Activated CD4-positive, alpha-beta T cell treated with anti-CD3 and anti-CD28 coated beads, Interleukin-2, amount 10 ng/mL, durations not matched to agents 24 days and 14 days (primary cell): ENCODE results near the gene PTGIR. TPM values are rescaled to one million over a fixed set of nuclear protein-coding genes. Genes with fewer than 3 reads are reported as not detected.

ENCODE experiments used
- DNase-seq: peaks from one replicate; pipeline ENCODE4 v3.0.0; 2022
- H3K27ac Mint-ChIP-seq: one replicate; pipeline ENCODE4 v1.8.0; 2022; ENCODE audit warnings: mild to moderate bottlenecking, mixed read lengths
- H3K27me3 Mint-ChIP-seq: one replicate; pipeline ENCODE4 v1.8.0; 2022; ENCODE audit warnings: mixed read lengths
- H3K36me3 Mint-ChIP-seq: one replicate; pipeline ENCODE4 v1.8.0; 2022; ENCODE audit warnings: low read depth, mild to moderate bottlenecking, mixed read lengths
- H3K4me1 Mint-ChIP-seq: one replicate; pipeline ENCODE4 v1.8.0; 2021; ENCODE audit warnings: mixed read lengths
- H3K4me3 Mint-ChIP-seq: one replicate; pipeline ENCODE4 v1.8.0; 2022; ENCODE audit warnings: mild to moderate bottlenecking, moderate library complexity, mixed read lengths
- H3K9me3 Mint-ChIP-seq: one replicate; pipeline ENCODE4 v1.8.0; 2021; ENCODE audit warnings: mixed read lengths
- intact Hi-C: fragments of 100-400 bp; cut with micrococcal nuclease; formaldehyde crosslinking; loops from one replicate; pipeline ENCODE4 v1.15.1; 2023
- total RNA-seq: library from RNA; stranded (reverse); gene quantifications from 2 replicates; pipeline ENCODE4 v1.2.3, GENCODE V29; 2022

Gene PTGIR
- total RNA-seq, 1 donor from 2014 or later = 194 TPM

DNA sequence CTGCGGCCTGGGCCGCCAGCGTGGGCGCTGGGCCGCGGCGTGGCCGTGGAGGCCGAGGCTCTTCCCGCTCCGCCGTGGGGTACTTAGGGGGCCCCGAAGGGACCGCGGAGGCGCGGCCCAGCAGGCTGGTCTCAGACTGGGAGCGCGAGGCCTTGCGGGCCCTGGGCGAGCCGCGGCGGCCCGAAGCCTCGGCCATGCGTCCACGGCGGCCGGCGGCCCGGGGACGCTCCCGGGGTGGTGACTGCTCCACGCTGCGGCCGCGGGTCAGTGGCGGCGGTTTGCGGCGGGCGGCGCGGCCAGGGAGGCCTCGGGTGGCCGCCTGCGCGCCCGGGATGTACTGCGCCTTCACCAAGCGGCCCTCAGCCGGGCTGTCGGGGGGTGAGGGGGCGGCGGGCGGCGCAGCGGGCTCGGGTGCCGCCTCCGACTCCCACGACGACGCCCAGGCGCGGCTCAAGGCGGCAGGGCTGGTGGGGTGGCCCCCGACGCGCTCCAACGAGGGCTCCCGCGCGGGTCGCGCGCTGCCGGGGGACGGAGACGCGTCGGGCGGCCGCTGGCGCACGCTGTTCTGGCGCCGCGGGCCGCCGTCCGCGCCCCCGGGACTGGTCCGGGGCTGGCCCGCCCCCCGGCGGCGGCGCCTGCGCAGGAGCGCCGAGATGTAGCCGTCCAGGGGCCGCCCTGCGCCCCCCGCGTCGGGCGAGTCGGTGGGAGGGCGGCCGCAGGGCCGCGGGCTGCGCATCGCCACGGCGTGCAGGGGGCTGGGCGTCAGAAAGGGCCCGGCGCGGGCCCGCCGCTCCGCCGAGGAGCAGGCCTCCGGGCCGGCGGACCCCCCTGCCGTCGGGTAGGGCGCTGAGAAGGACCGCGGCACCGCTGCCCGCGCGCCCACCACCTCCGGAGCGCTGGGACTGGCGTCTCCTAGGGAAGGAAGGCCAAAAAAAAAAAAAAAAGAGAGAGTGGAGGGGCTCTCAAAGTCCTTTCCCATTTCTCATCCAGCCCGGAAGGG, 24.4 kb upstream of the PTGIR start:
- peaks cover 9% of the 10 kb centered on the region for H3K4me1 Mint-ChIP-seq
- peaks cover 57% of the 10 kb centered on the region for H3K27me3 Mint-ChIP-seq
- peaks cover 6% of the 10 kb centered on the region for H3K9me3 Mint-ChIP-seq
- H3K4me3 Mint-ChIP-seq = no peak overlapping the region
- intact Hi-C loops = no loop called here
- H3K27ac Mint-ChIP-seq = no peak overlapping the region
- peaks cover 11% of the 10 kb centered on the region for H3K36me3 Mint-ChIP-seq
- DNase-seq = no peak

DNA sequence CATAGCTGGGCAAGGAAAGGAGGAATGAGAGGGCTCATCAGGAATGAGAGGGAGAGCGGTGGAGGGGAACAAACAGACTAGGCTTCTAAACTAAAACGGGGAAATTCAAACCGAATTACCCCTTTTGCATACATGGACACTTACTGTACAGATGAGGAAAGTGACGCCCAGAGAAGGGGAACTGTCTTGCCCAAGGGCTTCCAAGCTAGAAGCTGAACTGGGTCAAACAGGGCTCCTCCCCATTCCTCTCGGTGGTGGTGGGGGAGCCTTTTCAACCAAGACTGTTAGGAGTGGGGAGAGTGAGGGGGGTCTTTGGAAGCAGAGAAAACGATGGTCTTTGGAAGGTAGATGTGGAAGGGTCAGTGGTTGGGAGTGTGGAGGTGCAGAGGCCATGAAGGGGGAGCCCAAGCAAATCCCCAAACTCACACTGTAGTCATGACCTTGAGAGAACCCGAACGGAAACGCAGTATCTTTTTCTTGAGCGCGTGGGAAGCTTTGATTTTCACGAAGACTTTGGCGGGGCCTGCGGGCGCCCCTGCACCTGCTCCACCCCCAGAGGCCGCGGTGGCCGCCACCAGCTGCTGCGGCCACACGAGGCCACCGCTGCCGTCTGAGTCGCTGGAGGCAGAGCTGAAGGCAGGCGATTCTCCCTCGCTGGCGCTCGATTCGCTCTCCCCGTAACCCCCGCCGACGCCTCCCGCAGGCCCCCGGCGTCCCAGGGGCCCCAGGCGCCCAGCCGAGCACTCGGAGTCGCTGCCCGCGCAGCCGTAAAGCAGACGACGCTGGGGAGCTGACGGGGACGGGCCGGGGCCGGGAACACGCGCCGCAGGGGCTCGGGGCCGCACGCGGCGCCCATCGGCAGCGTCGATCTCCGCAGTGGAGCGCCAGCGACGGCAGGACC, 23.4 kb upstream of the PTGIR start:
- Mint-ChIP-seq H3K27me3 (peaks cover 53% of the 10 kb centered on the region), H3K9me3 (peaks cover 6% of the 10 kb centered on the region), H3K36me3 (peaks cover 11% of the 10 kb centered on the region), H3K27ac (peak overlapping the region; percentile 7), H3K4me3 (peak overlapping the region; percentile 29), H3K4me1 (peaks cover 6% of the 10 kb centered on the region)
- intact Hi-C loops = no loop called here
- no peak for DNase-seq

DNA sequence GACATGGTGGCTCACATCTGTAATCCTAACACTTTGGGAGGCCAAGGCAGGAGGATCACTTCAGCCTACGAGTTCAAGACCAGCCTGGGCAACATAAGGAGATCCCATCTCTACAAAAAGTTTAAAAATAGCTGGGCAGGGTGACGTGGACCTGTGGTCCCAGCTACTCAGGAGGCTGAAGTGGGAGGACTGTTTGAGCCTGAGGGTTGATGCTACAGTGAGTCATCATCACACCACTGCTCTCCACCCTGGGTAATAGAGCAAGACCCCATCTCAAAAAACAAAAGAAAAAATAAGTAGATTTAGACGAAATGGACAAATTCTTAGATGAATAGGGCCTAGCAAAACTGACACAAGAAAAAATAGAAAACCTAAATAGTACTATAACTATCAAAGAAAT, 21.5 kb upstream of the PTGIR start:
- Mint-ChIP-seq H3K27ac (no peak overlapping the region), H3K4me1 (peaks cover 6% of the 10 kb centered on the region), H3K4me3 (no peak overlapping the region), H3K36me3 (peaks cover 11% of the 10 kb centered on the region), H3K27me3 (peaks cover 54% of the 10 kb centered on the region), H3K9me3 (peaks cover 6% of the 10 kb centered on the region)
- DNase-seq = no peak
- intact Hi-C loops = no loop called here

DNA sequence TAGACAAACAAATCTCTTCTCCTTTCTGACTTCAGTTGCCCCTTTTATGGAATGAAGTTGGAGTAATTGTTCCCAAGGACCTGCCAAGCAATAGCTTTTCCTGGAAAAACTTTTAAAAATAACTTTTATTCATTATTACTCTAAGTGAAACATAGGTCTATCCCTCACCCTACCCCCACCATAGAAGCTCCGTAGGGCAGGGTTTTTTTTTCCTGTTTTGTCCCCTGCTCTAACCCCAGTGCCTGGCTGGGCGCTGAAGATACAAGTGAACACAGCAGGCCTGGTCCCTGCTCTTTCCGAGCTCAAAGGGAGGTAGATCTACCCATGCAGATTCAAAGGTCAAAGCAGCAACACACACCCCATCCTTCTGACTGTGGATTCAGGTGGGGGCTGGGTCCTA, 19.8 kb upstream of the PTGIR start:
- intact Hi-C loops = no loop called here
- H3K27me3 Mint-ChIP-seq = peaks cover 45% of the 10 kb centered on the region
- H3K27ac Mint-ChIP-seq = no peak overlapping the region
- H3K9me3 Mint-ChIP-seq = peaks cover 6% of the 10 kb centered on the region
- peaks cover 9% of the 10 kb centered on the region for H3K36me3 Mint-ChIP-seq
- H3K4me3 Mint-ChIP-seq = no peak overlapping the region
- peaks cover 8% of the 10 kb centered on the region for H3K4me1 Mint-ChIP-seq
- no peak for DNase-seq

DNA sequence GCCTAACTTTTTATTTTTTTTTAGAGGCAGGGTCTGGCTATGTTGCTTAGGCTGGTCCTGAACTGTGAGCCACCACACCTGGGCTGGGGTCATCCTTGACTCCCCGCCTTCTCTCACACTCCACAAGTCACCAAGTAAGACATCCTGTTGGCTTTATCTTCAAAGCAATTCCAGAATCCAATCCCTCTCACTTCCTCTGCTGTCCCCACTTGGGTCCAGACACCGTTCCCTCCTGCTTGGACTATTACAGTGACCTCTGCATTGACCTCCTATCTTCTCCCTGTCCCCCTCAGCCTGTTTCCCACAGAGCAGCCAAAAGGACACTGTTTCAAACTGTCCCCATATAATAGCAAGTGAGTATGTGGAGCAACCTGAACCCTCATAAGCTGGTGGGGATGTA, 15.8 kb upstream of the PTGIR start:
- no peaks in the 10 kb centered on the region for H3K36me3 Mint-ChIP-seq
- DNase-seq = no peak
- H3K27me3 Mint-ChIP-seq = peaks cover 26% of the 10 kb centered on the region
- intact Hi-C loops = no loop called here
- H3K4me1 Mint-ChIP-seq = peaks cover 4% of the 10 kb centered on the region
- H3K4me3 Mint-ChIP-seq = peak overlapping the region; percentile 68
- H3K27ac Mint-ChIP-seq = no peak overlapping the region
- no peaks in the 10 kb centered on the region for H3K9me3 Mint-ChIP-seq

DNA sequence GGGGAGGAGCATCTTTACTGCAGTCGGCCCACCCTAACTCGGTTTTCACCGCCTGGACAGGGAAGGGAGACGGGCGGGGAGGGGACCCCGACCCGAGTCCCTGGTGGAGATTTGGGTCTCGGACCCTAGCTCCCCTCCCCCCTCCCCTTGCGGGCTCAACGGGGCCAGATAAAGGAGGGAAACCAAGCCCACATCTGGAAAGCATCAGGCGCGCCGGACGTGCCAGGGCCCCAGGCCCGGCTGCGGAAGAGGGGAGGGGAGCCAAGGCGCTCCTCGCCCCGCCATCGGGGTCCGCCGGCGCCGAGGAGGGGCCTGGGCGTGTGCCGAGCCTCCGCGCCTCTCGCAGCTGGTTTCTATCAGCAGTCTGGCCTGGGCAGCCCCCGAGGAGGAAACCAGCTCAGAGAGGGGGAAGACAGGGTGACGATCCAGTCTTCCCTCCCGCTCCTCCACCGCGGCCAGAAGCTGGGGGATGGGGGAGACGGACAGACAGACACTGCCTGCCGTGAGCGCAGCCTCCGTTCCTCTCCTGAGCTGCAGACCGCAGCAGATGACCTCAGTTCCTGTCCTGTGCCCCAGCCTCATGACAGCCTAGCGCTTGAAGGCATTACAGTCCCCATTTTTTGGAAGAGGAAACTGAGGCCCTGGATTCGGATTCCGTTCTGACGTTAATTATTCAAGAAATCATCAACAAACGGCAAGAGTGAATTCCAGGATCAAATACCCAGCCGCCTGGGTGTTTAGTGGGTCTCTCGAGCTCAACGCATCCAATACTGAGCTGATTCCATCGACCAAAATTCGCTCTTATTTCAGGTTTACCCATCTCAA, 14.7 kb upstream of the PTGIR start:
- Mint-ChIP-seq H3K27ac (no peak overlapping the region), H3K4me1 (peaks cover 7% of the 10 kb centered on the region), H3K9me3 (no peaks in the 10 kb centered on the region), H3K4me3 (no peak overlapping the region), H3K36me3 (no peaks in the 10 kb centered on the region), H3K27me3 (peaks cover 20% of the 10 kb centered on the region)
- peak; percentile 81 for DNase-seq
- intact Hi-C loops = no loop called here

DNA sequence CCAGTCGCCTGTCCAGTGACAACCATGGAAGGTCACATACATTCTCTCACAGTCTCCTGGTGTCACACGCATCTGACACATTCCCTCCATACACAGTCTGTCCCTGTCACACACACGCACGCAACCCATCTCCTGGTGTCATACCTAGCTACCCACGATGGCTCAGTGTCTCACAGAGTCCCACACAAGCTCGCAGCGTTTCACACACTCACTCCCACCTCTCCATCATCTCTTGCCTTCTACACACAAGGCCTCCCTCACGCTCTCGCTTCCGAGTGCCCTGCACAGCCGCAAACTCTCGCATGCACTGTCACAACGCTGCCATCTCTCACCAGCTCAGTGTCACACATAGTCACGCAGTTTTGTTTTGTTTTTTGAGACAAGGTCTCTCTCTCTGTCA, 12.3 kb upstream of the PTGIR start:
- intact Hi-C loops = no loop called here
- Mint-ChIP-seq H3K9me3 (no peaks in the 10 kb centered on the region), H3K27me3 (peaks cover 10% of the 10 kb centered on the region), H3K4me1 (peaks cover 17% of the 10 kb centered on the region), H3K4me3 (no peak overlapping the region), H3K36me3 (peaks cover 3% of the 10 kb centered on the region), H3K27ac (no peak overlapping the region)
- DNase-seq = peak; percentile 62

DNA sequence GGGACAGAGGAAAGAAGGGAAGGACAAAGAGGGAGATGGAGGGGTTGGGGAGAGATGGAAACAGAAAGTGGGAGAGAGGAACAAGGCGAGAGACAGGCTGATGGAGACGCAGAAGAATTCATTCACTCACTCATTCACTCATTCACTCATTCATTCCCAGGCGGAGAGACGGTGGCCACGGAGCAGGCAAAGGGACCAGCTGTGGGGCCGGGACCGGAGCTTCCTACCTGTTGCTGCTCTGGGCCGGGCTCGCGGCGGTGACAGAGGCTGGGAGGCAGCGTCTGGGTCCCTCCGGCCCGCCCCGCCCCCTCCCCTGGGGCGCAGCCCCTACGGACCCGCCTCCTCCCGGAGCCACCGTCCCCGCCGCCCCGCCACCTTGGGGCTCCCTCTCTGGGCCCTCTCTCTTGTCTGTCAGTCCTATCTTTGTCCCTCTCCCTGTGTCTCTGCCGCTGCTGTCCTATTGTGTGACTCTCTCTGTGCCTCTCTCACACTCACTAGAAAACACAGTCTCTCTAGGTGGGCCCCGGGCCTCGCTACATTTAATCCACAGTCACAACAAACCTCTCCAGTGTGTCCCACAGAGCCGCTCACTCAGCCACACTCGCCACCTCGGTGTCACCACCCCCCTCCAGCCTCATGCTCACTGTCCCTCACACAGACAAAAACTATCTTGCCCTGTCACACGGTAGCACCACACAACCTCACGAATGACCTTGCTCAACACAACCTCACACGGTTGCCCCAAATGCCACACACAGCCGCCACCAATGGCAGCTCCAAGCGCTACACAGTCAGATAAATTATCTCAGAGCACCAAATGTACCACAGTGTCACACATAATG, 11.3 kb upstream of the PTGIR start, which contains the start of gene GNG8:
TSS of gene GNG8 (minus strand) at position 283 of the 842 bp plus-strand sequence. CDS start 1,520 bp downstream, outside the sequence.
- peaks cover 8% of the 10 kb centered on the region for H3K27me3 Mint-ChIP-seq
- no peaks in the 10 kb centered on the region for H3K9me3 Mint-ChIP-seq
- peak; percentile 72 for DNase-seq
- peak within 1 kb of the TSS; percentile 26 for H3K27ac Mint-ChIP-seq
- H3K36me3 Mint-ChIP-seq = peaks cover 3% of the 10 kb centered on the region
- H3K4me3 Mint-ChIP-seq = peak within 1 kb of the TSS; percentile 87
- peaks cover 17% of the 10 kb centered on the region for H3K4me1 Mint-ChIP-seq
- intact Hi-C loops = no loop called here

DNA sequence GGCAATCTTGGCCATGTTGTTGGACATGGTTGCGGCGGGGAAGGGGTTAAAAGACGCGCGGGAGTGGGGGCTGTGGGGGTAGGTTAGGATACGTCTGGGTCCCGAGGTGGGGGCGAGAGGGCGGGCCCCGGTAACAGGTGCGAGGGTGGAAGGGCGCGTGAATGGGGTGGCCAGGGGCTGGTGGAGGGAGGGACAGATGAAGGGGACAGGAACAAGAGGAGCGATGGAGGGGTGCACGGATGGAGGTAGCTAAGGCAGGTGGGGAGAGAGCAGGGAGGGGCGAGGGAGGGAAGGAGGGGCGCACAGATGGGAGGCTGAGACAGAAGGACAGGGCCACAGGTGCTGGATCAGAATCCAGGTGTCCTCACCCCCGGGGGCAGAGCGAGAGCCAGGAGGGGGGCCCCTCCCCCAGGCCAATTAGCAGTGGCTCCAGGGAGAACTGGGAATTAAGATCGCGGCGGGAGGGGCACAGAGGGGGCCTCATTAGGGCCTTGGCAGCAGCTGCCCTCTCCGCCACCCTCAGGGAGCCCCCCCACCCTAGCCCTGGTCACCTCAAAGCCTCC, 9.8 kb upstream of the PTGIR start:
- Mint-ChIP-seq H3K4me3 (peak overlapping the region; percentile 87), H3K27ac (no peak overlapping the region), H3K36me3 (peaks cover 3% of the 10 kb centered on the region), H3K27me3 (peaks cover 5% of the 10 kb centered on the region), H3K4me1 (peaks cover 15% of the 10 kb centered on the region), H3K9me3 (no peaks in the 10 kb centered on the region)
- intact Hi-C loops = loop anchor here (1.0 kb wide), 2 partner anchors 9 to 27 kb away; partner anchors contain the start of genes DACT3 and PTGIR
- DNase-seq = no peak

DNA sequence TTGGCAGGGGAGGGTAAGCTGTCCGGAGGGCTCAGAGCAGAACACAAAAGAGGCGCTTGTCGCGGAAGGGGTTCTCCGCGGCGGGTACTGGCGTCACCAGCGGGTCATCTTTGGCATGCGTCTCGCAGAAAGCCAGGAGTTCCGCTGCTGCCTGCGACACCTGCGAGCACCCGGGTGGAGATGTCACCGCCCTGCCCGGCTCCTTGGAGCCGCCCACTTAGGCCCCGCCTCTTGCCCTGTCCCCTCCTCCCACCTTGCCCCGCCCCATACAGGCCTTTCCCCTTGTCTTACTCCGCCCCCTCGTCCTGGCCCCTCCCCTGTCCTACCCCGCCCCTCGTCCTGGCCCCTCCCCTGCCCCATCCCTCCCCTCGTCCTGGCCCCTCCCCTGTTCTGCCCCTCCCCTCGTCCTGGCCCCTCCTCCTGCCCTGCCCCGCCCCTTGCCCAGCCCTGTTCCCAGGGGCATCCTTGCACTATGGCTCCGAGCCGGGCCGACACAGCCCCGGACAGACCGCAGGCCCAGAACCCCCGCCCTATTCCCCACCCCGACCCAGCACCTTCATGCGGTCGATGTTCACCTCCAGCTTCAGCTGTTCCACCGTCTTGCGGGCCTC, 9.3 kb upstream of the PTGIR start:
- peaks cover 3% of the 10 kb centered on the region for H3K36me3 Mint-ChIP-seq
- no peaks in the 10 kb centered on the region for H3K9me3 Mint-ChIP-seq
- peak overlapping the region; percentile 87 for H3K4me3 Mint-ChIP-seq
- peaks cover 15% of the 10 kb centered on the region for H3K4me1 Mint-ChIP-seq
- peak; percentile 99 for DNase-seq
- H3K27me3 Mint-ChIP-seq = peaks cover 5% of the 10 kb centered on the region
- intact Hi-C loops = loop anchor here (1.0 kb wide), 2 partner anchors 9 to 27 kb away; partner anchors contain the start of genes DACT3 and PTGIR
- H3K27ac Mint-ChIP-seq = peak overlapping the region; percentile 82

DNA sequence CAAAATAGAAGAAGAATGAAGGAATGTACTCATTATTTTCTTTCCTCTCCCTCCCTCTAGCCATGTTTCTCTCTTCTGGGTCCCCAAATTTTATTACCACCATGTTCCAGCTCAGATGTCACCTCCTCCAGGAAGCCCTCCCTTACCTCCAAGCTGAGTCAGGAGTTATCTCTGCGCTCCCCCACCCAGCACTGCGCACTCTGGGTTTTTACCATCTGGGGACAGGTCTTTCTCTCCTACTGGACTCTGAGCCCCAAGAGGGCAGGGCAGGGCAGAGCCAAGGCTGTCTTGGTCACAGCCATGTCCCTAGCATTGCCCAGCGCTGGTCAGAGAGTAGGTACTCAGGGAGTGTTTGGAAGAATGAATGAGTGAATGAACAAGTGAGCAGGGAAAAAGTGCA, 8.2 kb upstream of the PTGIR start:
- peak overlapping the region; percentile 82 for H3K27ac Mint-ChIP-seq
- peaks cover 19% of the 10 kb centered on the region for H3K4me1 Mint-ChIP-seq
- H3K4me3 Mint-ChIP-seq = peak overlapping the region; percentile 87
- no peaks in the 10 kb centered on the region for H3K9me3 Mint-ChIP-seq
- H3K36me3 Mint-ChIP-seq = peaks cover 3% of the 10 kb centered on the region
- intact Hi-C loops = no loop called here
- H3K27me3 Mint-ChIP-seq = peaks cover 5% of the 10 kb centered on the region
- DNase-seq = no peak

DNA sequence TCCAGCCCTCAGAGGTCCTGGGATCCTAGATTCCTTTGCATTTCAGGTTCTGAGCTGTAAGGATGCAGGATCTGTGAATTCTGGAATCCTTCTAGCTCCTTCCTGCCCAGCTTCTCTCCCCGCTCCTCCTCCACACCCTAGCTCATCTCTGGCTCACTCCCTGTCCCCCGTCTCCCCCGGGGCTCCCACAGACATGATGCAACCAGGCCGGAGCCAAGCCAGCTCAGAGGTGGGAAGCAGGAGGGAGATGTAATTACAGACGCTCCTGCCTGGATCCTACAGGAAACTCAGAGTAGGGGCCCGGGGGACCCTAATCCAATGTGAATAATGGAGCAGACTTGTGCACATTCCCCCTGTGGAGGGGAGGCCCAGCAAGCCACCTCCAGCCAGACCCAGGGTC, 6.6 kb upstream of the PTGIR start:
- peaks cover 5% of the 10 kb centered on the region for H3K27me3 Mint-ChIP-seq
- H3K4me1 Mint-ChIP-seq = peaks cover 24% of the 10 kb centered on the region
- H3K4me3 Mint-ChIP-seq = peak overlapping the region; percentile 40
- intact Hi-C loops = no loop called here
- peaks cover 3% of the 10 kb centered on the region for H3K36me3 Mint-ChIP-seq
- no peak overlapping the region for H3K27ac Mint-ChIP-seq
- no peak for DNase-seq
- no peaks in the 10 kb centered on the region for H3K9me3 Mint-ChIP-seq
